Measurements from ENCODE around the gene ROGDI. TPM values are rescaled to one million over a fixed set of nuclear protein-coding genes. Genes with fewer than 3 reads are reported as not detected.

Gene ROGDI
- total RNA-seq, 4 donors from 2014 or later: 37.6 to 85.9 (median 62.6) TPM

- WGBS, 2 donors (ENCODE audit: low coverage in 1 of 2): 47 to 76% methylated on average over 9 to 17 of the region's 17 CpGs
- H3K9me3 ChIP-seq: no peaks in the 10 kb centered on the region
- TF ChIP-seq CTCF (IDR thresholded peaks at IDR 0.05): no peak
- no peak for TF ChIP-seq POLR2AphosphoS5 (IDR thresholded peaks at IDR 0.05)
- TF ChIP-seq POLR2A (IDR thresholded peaks at IDR 0.05): no peak
- H3K4me3 ChIP-seq: peak overlapping the region; percentile 37 to 85
- peaks cover 0 to 52% (median 21%) of the 10 kb centered on the region in 3 donors for H3K4me1 ChIP-seq
- peak overlapping the region; percentile 74 to 95 (median 90) for H3K27ac ChIP-seq
- ATAC-seq: no peak
- no peaks in the 10 kb centered on the region for H3K27me3 ChIP-seq
- H3K36me3 ChIP-seq: peaks cover 0 to 27% of the 10 kb centered on the region in 2 donors
Observed at GRCh38 chr16:4767872-4768548, 34.4 kb downstream of the ROGDI start.

- Histone ChIP-seq H3K4me1 (peaks cover 0 to 60% (median 21%) of the 10 kb centered on the region in 3 donors), H3K27ac (peak within 1 kb of the TSS; percentile 74 to 95 (median 90)), H3K9me3 (no peaks in the 10 kb centered on the region), H3K27me3 (no peaks in the 10 kb centered on the region), H3K36me3 (peaks cover 0 to 37% of the 10 kb centered on the region in 2 donors), H3K4me3 (peak within 1 kb of the TSS; percentile 75 to 85)
- 29% methylated on average over 2 of the region's 72 CpGs; no CpG with 5 or more reads in 1 of the 2 donors for WGBS, 2 donors (ENCODE audit: low coverage in 1 of 2)
- peak; percentile 39 to 46 for TF ChIP-seq POLR2A (IDR thresholded peaks at IDR 0.05)
- TF ChIP-seq POLR2AphosphoS5 (IDR thresholded peaks at IDR 0.05): peak; percentile 61
- TF ChIP-seq CTCF (IDR thresholded peaks at IDR 0.05): peak in 1 of 4 experiments; percentile 15
- no peak for TF ChIP-seq EP300 (IDR thresholded peaks at IDR 0.05)
- peak; percentile 95 for ATAC-seq
Observed at GRCh38 chr16:4766875-4767628, 35.4 kb downstream of the ROGDI start, which contains the start of gene ZNF500. TSS of gene ZNF500 (minus strand) at chr16:4767162. CDS start at chr16:4765978, 1,184 bp downstream.

- no peak for ATAC-seq
- H3K27ac ChIP-seq: peak overlapping the region in 2 of 4 donors; percentile 89 to 90
- H3K9me3 ChIP-seq: no peaks in the 10 kb centered on the region
- TF ChIP-seq POLR2A (IDR thresholded peaks at IDR 0.05): no peak
- no peak for TF ChIP-seq POLR2AphosphoS5 (IDR thresholded peaks at IDR 0.05)
- no peak for TF ChIP-seq EP300 (IDR thresholded peaks at IDR 0.05)
- no peak for TF ChIP-seq CTCF (IDR thresholded peaks at IDR 0.05)
- H3K36me3 ChIP-seq: peaks cover 0 to 49% of the 10 kb centered on the region in 2 donors
- H3K4me3 ChIP-seq: peak overlapping the region; percentile 75 to 85
- H3K4me1 ChIP-seq: peaks cover 0 to 60% (median 21%) of the 10 kb centered on the region in 3 donors
- H3K27me3 ChIP-seq: no peaks in the 10 kb centered on the region
- WGBS, 2 donors (ENCODE audit: low coverage in 1 of 2): 15% methylated on average over 5 to 6 of the region's 26 CpGs
Observed at GRCh38 chr16:4765511-4766474, 36.6 kb downstream of the ROGDI start.

- H3K27ac ChIP-seq: no peak overlapping the region
- no peaks in the 10 kb centered on the region for H3K27me3 ChIP-seq
- WGBS, 2 donors (ENCODE audit: low coverage in 1 of 2): 93 to 100% methylated on average over 2 to 3 of the region's 7 CpGs
- H3K4me1 ChIP-seq: peaks cover 0 to 53% (median 21%) of the 10 kb centered on the region in 3 donors
- H3K4me3 ChIP-seq: no peak overlapping the region
- peaks cover 0 to 69% of the 10 kb centered on the region in 2 donors for H3K36me3 ChIP-seq
- ATAC-seq: no peak
- H3K9me3 ChIP-seq: no peaks in the 10 kb centered on the region
- TF ChIP-seq EP300 (IDR thresholded peaks at IDR 0.05): no peak
Observed at GRCh38 chr16:4763791-4764190, 38.6 kb downstream of the ROGDI start.

Data from gastroesophageal sphincter (tissue), 4 donors.